ENCODE results near the gene NKX3-2.

Gene NKX3-2

GRCh38 chr4:13545394-13545808 is 1.1 kb upstream of the NKX3-2 start:
- no peak for DNase-seq (ENCODE audit: low read depth in 2 of 2)

DNA sequence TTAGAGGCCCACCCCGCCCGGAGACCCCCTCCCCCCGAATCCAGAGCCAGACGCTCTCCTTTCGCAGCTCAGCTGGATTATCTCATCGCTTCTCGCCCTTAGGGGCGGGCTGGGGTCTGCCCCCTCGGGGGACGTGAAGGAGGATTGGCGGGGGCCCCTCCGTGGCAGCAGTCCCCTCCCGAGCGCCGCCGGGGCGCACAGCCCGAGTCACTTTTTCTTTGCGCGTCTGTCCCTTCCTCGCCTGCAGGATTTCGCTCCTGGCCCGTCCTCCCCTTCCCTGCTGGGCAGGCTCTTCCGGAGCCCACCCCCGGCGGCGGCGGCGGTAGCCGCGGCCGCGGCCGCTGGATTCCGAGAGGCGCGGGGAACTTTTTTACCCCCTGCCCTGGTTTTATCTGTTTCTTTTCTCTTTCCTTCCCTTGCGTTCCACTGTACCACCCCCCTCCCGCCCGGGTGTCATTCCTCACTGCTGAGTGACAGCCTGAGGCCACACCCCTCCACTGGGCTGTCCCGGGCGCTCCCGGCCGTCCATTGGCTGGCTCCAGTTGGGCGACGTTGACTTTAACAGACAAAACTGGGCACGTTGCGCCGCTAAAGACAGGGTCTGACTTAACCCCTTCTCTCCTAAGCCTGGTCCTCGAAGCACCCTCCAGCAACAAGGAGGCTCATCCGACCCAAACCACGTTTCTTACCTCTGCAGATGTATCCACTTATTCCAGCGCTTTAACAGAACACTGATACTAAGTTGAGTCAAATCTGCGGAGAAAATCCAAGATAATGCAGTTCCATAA is 492 bp upstream of the NKX3-2 start:
- DNase-seq (ENCODE audit: low read depth in 2 of 2), result no peak

- no peak for DNase-seq (ENCODE audit: low read depth in 2 of 2)
These were observed 1.1 kb downstream of the NKX3-2 start for GRCh38 chr4:13543032-13543838.

DNA sequence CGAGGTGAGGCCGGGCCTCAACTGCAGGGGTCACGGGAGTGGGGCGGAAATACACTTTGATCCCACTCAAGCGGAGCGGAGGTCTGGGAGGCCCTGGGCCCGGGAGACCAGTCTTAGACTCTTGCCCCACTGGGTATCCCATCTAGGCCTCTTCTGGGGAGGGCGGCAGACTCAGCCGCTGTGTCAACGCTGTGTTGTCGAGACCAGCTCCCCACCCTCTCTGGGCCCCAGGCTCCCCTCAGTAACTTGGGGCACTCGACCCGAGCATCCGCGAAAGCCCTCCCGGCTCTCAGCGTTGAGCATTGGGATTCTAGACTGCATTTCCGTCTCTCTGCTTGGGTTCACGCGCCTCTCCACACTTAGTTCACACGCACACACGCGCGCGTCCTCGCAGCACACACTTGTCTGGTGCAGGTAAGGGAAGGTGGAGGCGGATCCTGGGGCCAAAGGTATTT is 1.7 kb downstream of the NKX3-2 start:
- DNase-seq (ENCODE audit: low read depth in 2 of 2), result no peak

- no peak for DNase-seq (ENCODE audit: low read depth in 2 of 2)
These were observed 2.4 kb downstream of the NKX3-2 start for GRCh38 chr4:13541720-13542576.

DNA sequence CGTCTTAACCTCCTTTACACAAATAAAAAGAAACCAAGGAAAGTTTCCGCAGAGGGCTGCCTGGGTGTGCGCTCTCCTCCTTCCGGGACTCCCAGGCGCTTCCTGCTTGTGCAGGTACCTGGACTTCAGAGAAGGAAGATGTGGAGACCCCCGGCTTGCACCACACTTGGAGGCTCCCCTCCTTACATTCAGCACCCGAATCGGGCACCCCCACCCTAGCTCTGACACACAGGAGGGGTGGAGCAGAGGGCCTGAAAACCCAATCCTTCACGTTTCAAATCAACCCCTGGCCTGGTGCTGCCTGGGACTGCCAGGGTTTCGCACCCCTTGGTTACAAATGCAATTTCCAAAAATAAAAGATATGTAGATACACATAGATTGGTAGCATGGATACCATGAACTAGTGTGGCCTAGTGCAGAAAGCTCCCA is 3.1 kb downstream of the NKX3-2 start:
- DNase-seq (ENCODE audit: low read depth in 2 of 2), result no peak

- no peak for DNase-seq (ENCODE audit: low read depth in 2 of 2)
These were observed 3.7 kb downstream of the NKX3-2 start for GRCh38 chr4:13540446-13541175.

- DNase-seq (ENCODE audit: low read depth in 2 of 2), result no peak
These were observed 4.5 kb downstream of the NKX3-2 start for GRCh38 chr4:13539619-13540445.

DNA sequence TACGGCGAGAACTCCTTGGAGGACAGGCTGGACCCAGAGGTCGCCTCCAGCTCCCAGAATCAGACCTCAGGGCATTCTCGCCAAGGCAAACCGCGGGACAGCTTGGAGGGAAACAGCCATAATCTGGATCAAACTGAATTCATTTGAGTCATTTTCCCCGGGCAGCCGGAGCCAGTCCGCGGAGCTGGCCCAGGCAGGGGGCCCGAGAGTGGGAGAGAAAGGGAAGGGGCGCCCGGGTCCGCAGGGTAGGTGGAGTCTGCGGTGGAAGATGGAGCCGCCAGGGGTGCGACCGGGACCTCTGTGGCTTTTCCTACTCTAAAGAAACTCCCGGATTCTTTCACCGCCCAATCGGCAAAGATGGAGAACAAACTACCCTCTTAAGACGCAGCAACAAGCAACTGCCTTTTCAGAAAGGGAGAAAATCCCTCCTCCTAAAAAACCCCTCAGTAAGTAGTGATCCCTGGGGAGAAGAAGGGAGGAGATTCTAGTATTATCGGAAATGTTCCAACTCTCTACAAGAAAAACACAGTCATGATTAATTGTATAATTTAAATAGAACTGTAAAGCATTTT is 5.2 kb downstream of the NKX3-2 start:
- no peak for DNase-seq (ENCODE audit: low read depth in 2 of 2)

DNA sequence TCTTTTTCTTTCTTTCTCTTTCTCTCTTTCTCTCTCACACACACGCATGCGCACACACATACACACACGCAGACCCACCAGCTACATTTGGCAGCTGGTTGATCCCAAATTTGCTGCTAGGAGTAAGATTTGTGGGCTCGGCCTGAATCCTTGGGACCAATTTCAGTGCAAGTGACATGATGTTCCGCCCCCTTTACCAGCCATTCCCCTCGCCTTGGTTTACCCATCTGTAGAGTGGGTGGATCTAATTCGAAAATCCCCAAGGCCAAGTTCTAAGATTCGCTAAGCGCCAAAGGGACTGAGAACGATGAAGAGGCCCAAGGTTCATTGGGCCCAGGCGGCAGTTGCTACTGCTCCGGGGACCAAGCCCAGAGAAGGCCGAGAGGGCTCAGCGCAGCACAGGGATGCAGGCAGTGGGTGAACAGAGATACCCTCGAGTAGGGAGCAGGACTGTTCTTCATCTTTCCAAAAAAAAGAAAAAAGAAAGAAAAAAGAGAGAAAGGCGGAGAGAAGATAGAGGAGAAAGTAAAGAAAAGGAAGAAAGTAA is 5.8 kb downstream of the NKX3-2 start:
- DNase-seq (ENCODE audit: low read depth in 2 of 2), result no peak

DNA sequence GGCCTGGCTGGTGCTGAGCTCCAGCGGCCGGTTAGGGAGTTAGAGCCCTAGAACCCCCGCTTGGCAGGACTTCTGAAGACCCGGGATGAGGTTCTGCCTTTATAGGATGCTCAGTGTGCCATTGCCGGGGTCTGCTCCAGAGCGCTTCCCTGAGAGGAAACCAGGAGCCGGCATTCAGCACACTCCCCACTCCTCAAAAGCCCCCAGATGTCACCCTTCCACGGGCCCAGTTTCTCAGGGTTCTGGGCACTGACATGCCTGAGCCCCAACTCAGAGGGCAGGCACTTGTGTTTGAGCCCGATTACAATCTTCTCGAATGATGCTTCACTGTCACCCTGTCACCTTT is 6.5 kb downstream of the NKX3-2 start:
- no peak for DNase-seq (ENCODE audit: low read depth in 2 of 2)

GRCh38 chr4:13537011-13537831 is 7.1 kb downstream of the NKX3-2 start:
- no peak for DNase-seq (ENCODE audit: low read depth in 2 of 2)

DNA sequence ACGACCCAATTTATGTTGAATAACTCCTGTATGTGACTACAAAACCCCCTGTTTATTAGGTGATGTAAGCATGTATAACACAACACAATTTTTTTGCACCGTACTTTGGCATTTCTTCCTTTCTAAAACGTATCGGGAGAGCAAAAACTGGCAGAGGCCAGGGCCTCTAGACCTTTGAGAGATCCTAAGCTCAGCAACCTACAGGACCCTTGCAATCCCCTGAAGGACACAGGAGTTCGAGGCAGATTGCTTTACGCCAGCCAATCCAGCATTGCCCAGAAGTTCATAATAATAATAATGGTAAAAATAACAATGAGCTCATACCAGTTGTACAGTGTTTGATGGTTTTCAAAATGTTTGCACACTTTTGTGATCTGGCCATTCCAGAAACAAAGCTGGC is 7.7 kb downstream of the NKX3-2 start:
- DNase-seq (ENCODE audit: low read depth in 2 of 2), result no peak

GRCh38 chr4:13535708-13536361 is 8.5 kb downstream of the NKX3-2 start:
- DNase-seq (ENCODE audit: low read depth in 2 of 2), result no peak

DNA sequence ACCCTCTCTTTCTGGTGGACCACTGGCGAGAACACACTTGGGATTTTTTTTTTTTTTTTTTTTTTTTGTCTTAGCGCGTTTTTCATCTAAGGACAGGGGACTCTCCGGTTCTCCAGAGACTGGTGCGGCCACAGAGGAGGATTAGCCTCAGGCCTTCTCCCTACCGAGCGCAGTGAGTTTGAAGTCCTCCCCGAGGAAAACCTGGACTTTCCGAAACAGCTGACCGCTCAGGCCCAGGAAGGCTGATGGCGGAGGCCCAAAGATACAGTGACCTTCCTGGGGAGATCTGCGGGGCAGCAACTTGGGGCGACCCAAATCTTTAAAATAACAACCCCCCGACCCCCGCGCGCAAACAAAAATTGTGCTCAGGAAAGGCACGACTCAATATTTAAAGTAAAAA is 9.2 kb downstream of the NKX3-2 start:
- DNase-seq (ENCODE audit: low read depth in 2 of 2), result no peak

DNA sequence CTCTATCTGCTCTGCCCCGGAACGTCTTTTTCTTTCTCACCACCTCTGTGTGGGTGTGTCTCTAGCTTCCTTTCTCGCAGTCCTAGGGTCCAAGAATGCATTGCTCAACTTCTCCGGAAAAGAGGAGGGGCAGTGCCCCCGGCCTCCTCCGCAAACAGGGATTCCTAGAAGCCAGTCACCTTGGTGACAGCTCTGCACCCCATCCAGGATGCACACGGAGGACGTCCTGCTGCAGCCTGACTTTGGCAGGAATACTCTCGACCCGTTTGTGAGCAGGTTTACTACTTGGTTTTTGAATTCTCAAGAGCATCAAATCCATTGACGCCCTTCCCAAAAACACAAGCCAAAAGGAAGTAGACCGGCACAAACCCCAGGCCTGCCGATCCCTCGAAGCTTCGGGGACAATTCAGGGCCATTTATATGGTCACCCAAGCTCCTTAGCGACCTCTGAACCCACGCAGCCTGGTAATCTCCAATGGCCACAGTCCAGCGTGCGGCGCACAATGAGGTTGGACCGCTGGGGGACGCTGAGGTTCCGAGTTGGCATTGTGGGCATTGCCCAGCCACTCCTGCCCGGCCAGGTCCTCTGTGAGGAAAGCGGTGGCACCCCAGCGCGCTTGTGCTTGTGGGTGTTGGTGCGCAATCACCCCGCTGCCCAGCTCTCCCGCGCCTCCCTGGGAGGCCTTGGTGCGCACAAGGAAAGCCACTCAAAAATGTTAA is 9.8 kb downstream of the NKX3-2 start:
- DNase-seq (ENCODE audit: low read depth in 2 of 2), result no peak

DNA sequence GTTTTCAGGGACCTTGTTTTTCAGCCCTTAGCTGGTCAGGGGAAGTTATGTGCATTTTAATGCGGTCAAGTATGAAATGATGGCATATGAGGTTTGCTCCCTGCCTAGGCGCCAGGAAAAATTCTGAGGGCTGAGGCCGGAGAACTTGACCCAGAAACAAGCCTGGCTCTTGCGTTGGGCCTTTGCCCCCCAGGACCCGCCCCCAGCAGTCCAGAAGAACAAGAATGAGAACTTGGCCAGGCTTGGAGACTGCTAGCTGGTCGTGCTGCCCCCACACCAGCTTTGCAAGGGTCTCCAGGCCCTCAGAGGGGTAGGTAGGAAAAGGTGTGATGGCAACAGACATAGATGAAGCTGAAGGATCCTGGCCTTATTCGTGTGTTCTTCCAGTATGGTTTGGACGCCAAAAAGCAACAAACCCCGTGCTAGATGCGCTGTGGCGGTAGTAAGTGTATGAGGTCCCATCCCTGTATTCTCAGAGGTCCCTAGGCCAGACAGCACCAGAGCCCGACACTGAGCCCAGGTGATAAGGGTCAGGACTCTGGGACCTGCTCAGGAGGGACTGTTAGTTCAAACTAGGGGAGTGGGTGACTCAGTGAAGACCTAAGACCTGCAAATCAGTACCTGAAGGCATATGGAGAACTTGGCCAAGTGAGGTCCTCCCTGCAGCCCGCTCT is 10.5 kb downstream of the NKX3-2 start:
- no peak for DNase-seq (ENCODE audit: low read depth in 2 of 2)
